Renal cortical epithelial cell (primary cell): ENCODE results near the gene CASP6. TPM values are rescaled to one million over a fixed set of nuclear protein-coding genes. Genes with fewer than 3 reads are reported as not detected.
"Not testable (repeated sequence)": the region's sequence is repeated elsewhere in the genome, so short reads cannot be mapped to it uniquely, and the experiment has no call there.

Experiments used
- DNase-seq: peaks from one replicate; pipeline ENCODE4 v3.0.0-alpha.2; 2011; ENCODE audit warnings: low read depth
- total RNA-seq: library from RNA; depleted of rRNA; stranded (reverse); fragments of >200 nt; gene quantifications from 2 replicates; pipeline ENCODE4 v1.2.3, GENCODE V29; 2014

The CASP6 gene
- total RNA-seq, 1 donor from 2014 or later, result 110 TPM

- DNase-seq, result no peak
Measured at GRCh38 chr4:109719604-109720003, 16.4 kb upstream of the CASP6 start.

- no peak for DNase-seq
Measured at GRCh38 chr4:109718759-109719158, 15.5 kb upstream of the CASP6 start.

GRCh38 chr4:109713500-109713899 lies 10.3 kb upstream of the CASP6 start:
- DNase-seq, result no peak

DNA sequence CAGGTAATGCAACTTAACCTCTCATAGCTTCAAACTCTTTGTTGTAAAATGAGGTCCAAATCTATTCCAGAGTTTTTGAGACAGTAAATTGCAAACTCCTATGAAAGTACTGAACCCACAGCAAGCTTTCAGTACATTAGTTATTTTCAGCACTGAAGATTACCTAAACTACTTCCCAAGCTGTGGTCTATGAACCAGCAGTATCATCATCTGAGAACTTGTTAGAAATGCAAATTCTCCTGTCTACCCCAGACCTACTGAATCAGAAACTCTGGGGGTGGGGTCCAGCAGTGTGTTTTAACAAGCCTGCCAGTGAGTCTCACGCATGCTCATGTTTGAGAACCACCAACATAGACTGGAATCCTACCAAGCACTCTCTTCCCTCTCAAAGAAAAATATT lies 5.7 kb upstream of the CASP6 start:
- no peak for DNase-seq

DNA sequence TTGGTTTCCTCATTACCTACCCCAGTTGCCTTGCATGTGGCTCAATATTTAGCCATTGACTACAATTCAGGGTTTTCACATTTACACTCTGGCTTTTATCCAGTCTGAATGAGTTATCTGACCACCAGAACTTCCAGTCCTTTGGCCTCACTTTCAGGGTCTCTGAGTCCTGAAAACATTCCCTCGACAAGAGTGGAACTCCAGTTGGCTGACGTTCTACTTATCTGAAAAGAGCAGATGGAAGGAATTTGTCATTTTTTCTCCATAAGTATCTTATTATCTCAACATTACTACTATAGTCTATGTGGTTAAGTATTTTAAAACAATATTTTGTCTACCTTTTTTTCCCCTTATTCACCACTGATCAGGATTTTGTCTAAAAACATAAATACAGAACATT lies 5.2 kb upstream of the CASP6 start:
- no peak for DNase-seq

- peak; percentile 30 for DNase-seq
Measured at GRCh38 chr4:109703664-109704361, 568 bp upstream of the CASP6 start.

DNA sequence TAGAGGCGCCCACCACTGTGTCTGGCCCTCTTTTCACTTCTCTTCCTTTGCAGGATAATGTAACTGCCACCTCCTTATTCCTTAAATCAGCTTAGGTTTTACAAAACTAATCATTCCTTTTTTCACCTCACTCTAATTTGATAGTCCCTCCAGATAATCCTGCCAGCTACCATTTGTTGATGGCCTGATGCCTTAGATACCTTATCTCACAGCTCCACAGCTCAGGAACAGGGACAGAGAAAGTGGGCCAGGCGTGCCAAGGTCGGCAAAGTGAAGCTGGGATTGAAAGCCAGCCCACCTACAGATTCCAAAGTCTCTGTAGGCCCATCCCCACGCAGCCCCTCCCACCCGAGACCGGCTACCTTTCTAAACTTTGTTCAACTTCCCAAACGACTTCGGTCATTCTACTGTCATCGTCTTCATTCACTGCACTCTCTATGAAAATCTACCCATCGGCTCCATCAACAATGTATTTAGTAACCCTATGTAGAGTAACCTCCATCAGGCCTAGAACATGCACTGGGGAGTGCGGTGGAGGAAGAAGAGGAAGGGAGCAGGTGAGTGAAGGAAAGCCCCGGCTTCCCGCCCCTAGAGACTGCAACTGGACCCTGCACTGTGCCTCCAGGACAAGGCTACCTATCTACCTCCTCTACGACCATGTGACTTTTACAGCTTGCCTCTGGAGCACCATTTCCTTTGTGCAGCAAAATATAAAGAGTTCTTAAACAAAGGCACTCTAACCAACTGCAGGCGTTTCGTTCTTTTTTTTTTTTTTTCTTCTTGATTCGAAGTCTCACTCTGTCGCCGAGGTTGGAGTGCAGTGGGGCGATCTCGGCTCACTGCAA lies 1.5 kb downstream of the CASP6 start:
- peak; percentile 13 for DNase-seq

DNA sequence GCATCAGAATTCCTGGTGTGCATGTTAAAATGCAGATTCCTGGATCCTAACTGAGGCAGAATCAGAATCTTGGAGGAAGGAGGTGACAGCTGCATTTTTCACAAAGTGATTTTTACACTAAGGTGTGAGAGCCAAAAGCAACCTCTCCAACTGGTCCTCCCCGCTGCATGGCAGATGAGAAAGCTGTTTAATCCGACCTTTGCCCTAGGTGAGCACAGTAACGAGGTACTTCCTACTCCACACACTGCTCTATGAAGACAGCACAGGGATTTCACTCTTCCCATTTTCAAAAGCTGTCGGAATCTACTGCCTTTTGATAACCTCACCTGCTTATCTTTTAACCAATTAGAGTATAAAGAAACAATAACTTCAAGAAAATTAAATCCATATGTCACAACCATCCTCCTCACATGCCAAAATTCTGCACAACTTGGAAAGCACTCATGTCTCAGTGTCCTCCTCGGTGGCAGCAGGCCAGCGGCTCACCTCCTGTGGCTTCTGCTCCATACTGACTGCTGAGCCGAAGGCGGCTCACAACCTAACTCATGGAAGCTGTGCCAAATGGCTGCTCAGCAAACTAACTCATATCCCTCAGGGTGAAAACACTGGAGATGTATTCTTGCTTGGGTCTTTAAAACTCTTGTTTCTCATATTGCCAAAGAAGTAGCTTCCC lies 3.6 kb downstream of the CASP6 start:
- DNase-seq, result no peak

GRCh38 chr4:109698656-109699055 lies 4.6 kb downstream of the CASP6 start:
- DNase-seq, result no peak

DNA sequence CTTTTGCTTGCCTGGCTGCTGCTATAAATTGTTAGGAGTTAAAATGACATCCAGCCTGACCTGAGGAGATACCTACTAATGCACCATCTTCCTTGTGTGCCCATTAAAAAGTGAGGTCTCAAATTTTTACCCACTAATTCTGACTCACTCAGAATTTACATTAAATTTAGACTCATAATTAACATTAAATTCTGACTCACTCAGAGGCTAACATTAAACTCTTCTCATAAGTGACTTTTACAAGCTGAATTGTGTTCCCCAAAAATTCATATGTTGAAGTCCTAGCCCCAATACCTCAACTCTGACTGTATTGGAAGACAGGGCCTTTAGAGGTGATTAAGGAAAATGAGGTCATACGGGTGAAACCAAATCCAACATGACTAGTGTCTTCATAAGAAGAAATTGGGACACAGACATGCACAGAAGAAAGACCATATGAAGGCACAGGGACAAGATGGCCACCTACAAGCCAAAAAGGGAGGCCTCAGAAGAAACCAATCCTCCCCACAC lies 11.8 kb downstream of the CASP6 start:
- no peak for DNase-seq

DNA sequence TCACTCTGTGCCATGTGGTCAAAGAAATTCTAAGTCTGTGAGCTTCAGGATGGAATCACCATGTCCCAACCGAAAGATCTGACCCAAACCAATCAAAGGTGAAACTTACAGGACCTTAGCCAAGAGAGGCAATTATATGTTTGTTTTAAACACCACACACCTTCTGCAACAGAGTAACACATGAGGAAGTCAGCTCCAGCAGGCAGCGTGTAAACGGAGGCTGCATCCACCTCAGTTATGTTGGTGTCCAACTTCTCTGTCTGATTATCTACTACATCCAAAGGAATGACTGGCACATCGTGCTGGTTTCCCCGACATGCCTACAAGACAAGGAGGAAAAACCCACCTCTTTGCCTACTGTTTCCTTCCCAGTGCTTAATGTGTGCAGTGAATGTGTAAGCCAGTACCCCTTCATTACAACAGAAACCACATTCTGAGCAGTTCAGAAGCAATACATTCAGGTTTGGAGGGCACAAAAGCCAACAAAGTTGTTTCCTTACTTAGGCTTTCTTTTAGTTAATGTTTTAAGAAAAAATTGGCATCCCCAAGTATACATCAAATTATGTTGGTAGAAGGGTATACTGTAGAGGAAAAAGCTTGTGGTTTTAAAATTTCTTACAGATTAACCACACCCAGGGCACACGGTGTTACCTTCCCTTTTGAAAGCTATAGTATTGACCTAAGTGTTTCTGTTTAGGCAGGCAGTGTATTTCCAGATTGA lies 12.4 kb downstream of the CASP6 start:
- no peak for DNase-seq

DNA sequence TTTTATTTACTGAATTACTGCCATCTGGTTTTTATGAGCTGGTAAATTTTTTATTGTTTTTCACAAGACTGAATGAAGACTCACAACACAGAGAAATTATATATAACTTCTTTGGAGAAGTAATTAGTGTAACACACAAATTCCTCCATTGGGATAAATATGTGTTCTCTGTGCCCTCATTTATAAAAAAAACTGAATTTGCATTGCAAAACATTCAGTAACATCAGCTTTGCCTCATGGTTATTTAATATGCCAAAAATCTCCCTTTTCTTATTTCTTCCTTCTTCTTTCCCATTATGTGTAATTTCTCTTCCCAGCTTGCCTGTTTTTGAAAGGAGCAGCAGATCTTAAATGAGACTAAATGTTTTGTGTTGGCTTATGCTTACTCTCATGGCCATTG lies 18.5 kb downstream of the CASP6 start:
- DNase-seq, result no peak

- DNase-seq, result no peak
Measured at GRCh38 chr4:109683621-109684253, 19.5 kb downstream of the CASP6 start.

DNA sequence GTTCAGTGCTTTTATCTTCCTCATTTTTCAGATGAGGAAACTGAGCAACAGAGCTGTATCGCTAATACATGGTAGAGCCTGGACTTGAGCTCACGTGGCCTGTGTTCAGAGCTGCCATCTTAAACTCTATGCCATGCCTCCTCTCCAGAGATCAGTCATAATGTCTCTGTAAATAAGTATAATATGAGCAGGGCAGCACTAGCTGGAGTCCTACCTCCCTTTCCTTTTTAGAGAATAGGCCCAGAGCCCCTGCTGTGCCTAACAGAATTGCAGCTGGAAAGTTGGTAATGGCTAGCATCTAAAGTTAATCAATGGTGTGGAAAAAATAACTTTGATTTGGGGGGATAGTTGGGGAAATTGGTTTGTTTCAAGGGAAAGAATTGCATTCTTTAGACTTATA lies 20.4 kb downstream of the CASP6 start:
- DNase-seq, result no peak

DNA sequence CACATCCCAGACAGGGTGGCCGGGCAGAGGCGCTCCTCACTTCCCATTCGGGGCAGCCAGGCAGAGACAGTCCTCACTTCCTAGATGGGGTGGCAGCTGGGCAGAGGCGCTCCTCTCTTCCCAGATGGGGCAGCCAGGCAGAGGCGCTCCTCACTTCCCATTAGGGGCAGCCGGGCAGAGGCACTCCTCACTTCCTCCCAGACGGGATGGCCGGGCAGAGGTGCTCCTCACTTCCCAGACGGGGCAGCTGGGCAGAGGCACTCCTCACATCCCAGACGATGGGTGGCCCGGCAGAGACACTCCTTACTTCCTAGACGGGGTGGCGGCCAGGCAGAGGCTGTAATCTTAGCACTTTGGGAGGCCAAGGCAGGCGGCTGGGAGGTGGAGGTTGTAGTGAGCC lies 24.3 kb downstream of the CASP6 start:
- not testable (repeated sequence) for DNase-seq

DNA sequence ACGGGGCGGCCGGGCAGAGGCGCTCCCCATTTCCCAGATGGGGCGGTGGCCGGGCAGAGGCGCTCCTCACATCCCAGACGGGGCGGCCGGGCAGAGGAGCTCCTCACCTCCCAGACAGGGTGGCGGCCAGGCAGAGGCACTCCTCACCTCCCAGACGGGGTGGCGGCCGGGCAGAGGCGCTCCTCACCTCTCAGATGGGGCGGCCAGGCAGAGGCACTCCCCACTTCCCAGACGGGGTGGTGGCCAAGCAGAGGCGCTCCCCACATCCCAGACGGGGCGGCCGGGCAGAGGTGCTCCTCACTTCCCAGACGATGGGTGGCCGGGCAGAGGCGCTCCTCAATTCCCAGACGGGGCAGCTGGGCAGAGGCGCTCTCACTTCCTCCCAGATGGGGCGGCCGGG lies 24.8 kb downstream of the CASP6 start:
- not testable (repeated sequence) for DNase-seq

GRCh38 chr4:109676886-109677285 lies 26.4 kb downstream of the CASP6 start:
- DNase-seq, result no peak

- no peak for DNase-seq
Measured at GRCh38 chr4:109675843-109676242, 27.4 kb downstream of the CASP6 start.

DNA sequence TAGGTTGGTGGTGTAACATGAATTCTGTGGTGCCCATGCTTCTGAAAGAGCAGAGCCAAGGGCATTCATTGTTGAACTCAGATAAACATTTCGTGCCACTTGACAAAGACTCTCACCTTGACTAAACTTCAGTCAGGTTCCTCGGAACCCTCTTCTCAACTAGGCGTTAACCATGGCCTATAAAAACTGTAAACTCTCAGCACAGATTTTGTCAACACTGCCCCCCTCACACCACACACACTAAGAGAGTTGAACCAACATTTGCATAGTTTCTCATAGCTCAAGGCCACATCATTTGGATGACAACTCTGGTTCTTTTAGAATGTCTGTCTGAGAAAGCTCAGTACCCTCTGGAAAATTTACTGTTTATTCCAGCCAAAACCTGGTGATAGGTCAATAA lies 28.1 kb downstream of the CASP6 start:
- no peak for DNase-seq

DNA sequence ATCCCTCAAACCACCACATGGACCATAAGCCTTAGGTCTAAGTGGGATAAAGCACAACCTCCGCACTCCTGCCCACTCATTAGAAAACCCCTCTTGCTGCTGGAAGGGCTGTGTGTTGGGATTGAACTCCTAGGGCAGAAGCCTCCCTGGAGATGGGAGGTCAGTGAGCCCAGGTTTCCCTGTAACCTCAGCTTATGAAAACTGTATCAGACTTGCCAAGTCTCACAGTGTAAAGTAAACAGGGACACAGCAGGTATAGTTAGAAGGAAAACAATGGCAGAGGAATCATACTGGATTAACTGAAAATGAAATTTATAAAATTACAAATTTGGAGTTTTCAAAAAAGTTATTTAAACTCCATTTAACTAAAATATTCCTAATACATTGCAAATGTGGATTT lies 29.9 kb downstream of the CASP6 start:
- no peak for DNase-seq

DNA sequence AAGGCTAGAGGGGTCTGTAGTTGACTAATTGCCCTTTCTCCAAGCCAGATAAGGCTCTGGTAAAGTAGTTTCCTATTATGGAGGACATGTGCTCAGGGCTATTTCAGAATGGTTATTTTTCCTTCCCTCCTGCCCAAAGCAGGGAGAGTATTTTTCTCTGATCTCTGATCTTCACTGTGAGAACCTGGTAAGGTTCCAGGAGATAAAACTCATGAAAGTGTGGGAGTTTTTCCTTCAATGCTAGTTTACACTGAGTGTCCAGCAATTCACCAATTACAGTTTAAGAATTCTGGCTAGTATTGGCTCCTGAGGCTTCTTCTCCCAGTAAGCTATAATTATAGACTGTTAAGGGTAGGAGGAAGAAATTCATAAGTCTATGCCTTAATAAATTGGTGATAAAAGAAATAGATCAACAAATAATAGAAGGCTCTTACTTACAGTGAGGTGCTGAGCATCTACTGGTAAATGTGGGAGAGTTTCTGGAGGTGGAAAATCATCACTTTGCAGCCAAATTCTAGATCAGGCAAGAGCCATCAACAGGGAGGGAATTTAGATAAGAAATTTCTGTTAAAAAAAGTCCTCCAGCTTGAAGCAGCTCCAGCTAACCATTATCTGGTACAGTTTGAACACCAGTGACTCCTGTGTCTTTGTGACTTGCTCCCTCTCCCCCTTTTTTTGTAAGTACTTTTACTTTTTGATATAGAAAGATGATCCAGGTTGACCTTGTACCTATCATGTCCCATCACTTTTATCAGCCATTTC lies 30.9 kb downstream of the CASP6 start:
- DNase-seq, result no peak
